ENCODE measurements around the gene RHCE.
A peak's percentile ranks its signal among the peaks of the same experiment; 100 is the strongest.
"Not testable (repeated sequence)": the region's sequence is repeated elsewhere in the genome, so short reads cannot be mapped to it uniquely, and the experiment has no call there.

The RHCE gene

GRCh38 chr1:25451908-25452307 is 31.3 kb upstream of the RHCE start:
- no peak overlapping the region for H3K9ac ChIP-seq (ENCODE audit: low read length in 2 of 2)
- H3K27ac ChIP-seq (ENCODE audit: low read length) = no peak overlapping the region
- peaks cover 4 to 6% of the 10 kb centered on the region in 2 donors for H3K36me3 ChIP-seq (ENCODE audit: control insufficient read depth in 2 of 2, insufficient read depth in 2 of 2, low read length in 2 of 2)
- H3K9me3 ChIP-seq (ENCODE audit: control insufficient read depth in 2 of 2, low read length in 2 of 2) = no peaks in the 10 kb centered on the region
- H3K4me3 ChIP-seq (ENCODE audit: low read length in 2 of 2) = no peak overlapping the region
- no peaks in the 10 kb centered on the region for H3K27me3 ChIP-seq (ENCODE audit: control insufficient read depth in 1 of 2, insufficient read depth in 2 of 2, low read length in 2 of 2)
- no peaks in the 10 kb centered on the region for H3K4me1 ChIP-seq (ENCODE audit: control insufficient read depth, insufficient read depth, low read length)

- Histone ChIP-seq H3K27ac (ENCODE audit: low read length) (no peak overlapping the region), H3K9me3 (ENCODE audit: control insufficient read depth in 2 of 2, low read length in 2 of 2) (no peaks in the 10 kb centered on the region), H3K4me1 (ENCODE audit: control insufficient read depth, insufficient read depth, low read length) (no peaks in the 10 kb centered on the region), H3K27me3 (ENCODE audit: control insufficient read depth in 1 of 2, insufficient read depth in 2 of 2, low read length in 2 of 2) (no peaks in the 10 kb centered on the region), H3K9ac (ENCODE audit: low read length in 2 of 2) (no peak overlapping the region), H3K4me3 (ENCODE audit: low read length in 2 of 2) (no peak overlapping the region), H3K36me3 (ENCODE audit: control insufficient read depth in 2 of 2, insufficient read depth in 2 of 2, low read length in 2 of 2) (peaks cover 4 to 6% of the 10 kb centered on the region in 2 donors)
These were observed 30.3 kb upstream of the RHCE start for GRCh38 chr1:25450891-25451290.

GRCh38 chr1:25447547-25447946 is 26.9 kb upstream of the RHCE start:
- H3K27me3 ChIP-seq (ENCODE audit: control insufficient read depth in 1 of 2, insufficient read depth in 2 of 2, low read length in 2 of 2) = no peaks in the 10 kb centered on the region
- no peak overlapping the region for H3K27ac ChIP-seq (ENCODE audit: low read length)
- H3K4me1 ChIP-seq (ENCODE audit: control insufficient read depth, insufficient read depth, low read length) = no peaks in the 10 kb centered on the region
- no peak overlapping the region for H3K9ac ChIP-seq (ENCODE audit: low read length in 2 of 2)
- no peak overlapping the region for H3K4me3 ChIP-seq (ENCODE audit: low read length in 2 of 2)
- no peaks in the 10 kb centered on the region for H3K9me3 ChIP-seq (ENCODE audit: control insufficient read depth in 2 of 2, low read length in 2 of 2)
- peaks cover 2 to 4% of the 10 kb centered on the region in 2 donors for H3K36me3 ChIP-seq (ENCODE audit: control insufficient read depth in 2 of 2, insufficient read depth in 2 of 2, low read length in 2 of 2)

GRCh38 chr1:25445993-25446538 is 25.4 kb upstream of the RHCE start:
- Histone ChIP-seq H3K36me3 (ENCODE audit: control insufficient read depth in 2 of 2, insufficient read depth in 2 of 2, low read length in 2 of 2) (peaks cover 2 to 4% of the 10 kb centered on the region in 2 donors), H3K4me3 (ENCODE audit: low read length in 2 of 2) (no peak overlapping the region), H3K27ac (ENCODE audit: low read length) (no peak overlapping the region), H3K9me3 (ENCODE audit: control insufficient read depth in 2 of 2, low read length in 2 of 2) (no peaks in the 10 kb centered on the region), H3K9ac (ENCODE audit: low read length in 2 of 2) (no peak overlapping the region), H3K27me3 (ENCODE audit: control insufficient read depth in 1 of 2, insufficient read depth in 2 of 2, low read length in 2 of 2) (no peaks in the 10 kb centered on the region), H3K4me1 (ENCODE audit: control insufficient read depth, insufficient read depth, low read length) (no peaks in the 10 kb centered on the region)

- H3K4me1 ChIP-seq (ENCODE audit: control insufficient read depth, insufficient read depth, low read length); H3K36me3 ChIP-seq (ENCODE audit: control insufficient read depth in 2 of 2, insufficient read depth in 2 of 2, low read length in 2 of 2); H3K4me3 ChIP-seq (ENCODE audit: low read length in 2 of 2); H3K9me3 ChIP-seq (ENCODE audit: control insufficient read depth in 2 of 2, low read length in 2 of 2); H3K9ac ChIP-seq (ENCODE audit: low read length in 2 of 2); H3K27ac ChIP-seq (ENCODE audit: low read length); H3K27me3 ChIP-seq (ENCODE audit: control insufficient read depth in 1 of 2, insufficient read depth in 2 of 2, low read length in 2 of 2): not testable (repeated sequence)
These were observed 24.0 kb upstream of the RHCE start for GRCh38 chr1:25444604-25445003.

GRCh38 chr1:25443030-25443699 is 22.5 kb upstream of the RHCE start:
- H3K9me3 ChIP-seq (ENCODE audit: control insufficient read depth in 2 of 2, low read length in 2 of 2) = no peaks in the 10 kb centered on the region
- no peaks in the 10 kb centered on the region for H3K4me1 ChIP-seq (ENCODE audit: control insufficient read depth, insufficient read depth, low read length)
- no peaks in the 10 kb centered on the region for H3K27me3 ChIP-seq (ENCODE audit: control insufficient read depth in 1 of 2, insufficient read depth in 2 of 2, low read length in 2 of 2)
- no peak overlapping the region for H3K27ac ChIP-seq (ENCODE audit: low read length)
- no peak overlapping the region for H3K9ac ChIP-seq (ENCODE audit: low read length in 2 of 2)
- H3K4me3 ChIP-seq (ENCODE audit: low read length in 2 of 2) = no peak overlapping the region
- H3K36me3 ChIP-seq (ENCODE audit: control insufficient read depth in 2 of 2, insufficient read depth in 2 of 2, low read length in 2 of 2) = peaks cover 2 to 4% of the 10 kb centered on the region in 2 donors

- Histone ChIP-seq H3K4me1 (ENCODE audit: control insufficient read depth, insufficient read depth, low read length) (no peaks in the 10 kb centered on the region), H3K36me3 (ENCODE audit: control insufficient read depth in 2 of 2, insufficient read depth in 2 of 2, low read length in 2 of 2) (peaks cover 0 to 2% of the 10 kb centered on the region in 2 donors), H3K9ac (ENCODE audit: low read length in 2 of 2) (no peak overlapping the region), H3K4me3 (ENCODE audit: low read length in 2 of 2) (no peak overlapping the region), H3K27me3 (ENCODE audit: control insufficient read depth in 1 of 2, insufficient read depth in 2 of 2, low read length in 2 of 2) (no peaks in the 10 kb centered on the region), H3K9me3 (ENCODE audit: control insufficient read depth in 2 of 2, low read length in 2 of 2) (no peaks in the 10 kb centered on the region), H3K27ac (ENCODE audit: low read length) (no peak overlapping the region)
These were observed 21.6 kb upstream of the RHCE start for GRCh38 chr1:25442178-25442577.

- H3K36me3 ChIP-seq (ENCODE audit: control insufficient read depth in 2 of 2, insufficient read depth in 2 of 2, low read length in 2 of 2) = no peaks in the 10 kb centered on the region
- no peak overlapping the region for H3K4me3 ChIP-seq (ENCODE audit: low read length in 2 of 2)
- no peaks in the 10 kb centered on the region for H3K27me3 ChIP-seq (ENCODE audit: control insufficient read depth in 1 of 2, insufficient read depth in 2 of 2, low read length in 2 of 2)
- peaks cover 11% of the 10 kb centered on the region for H3K4me1 ChIP-seq (ENCODE audit: control insufficient read depth, insufficient read depth, low read length)
- no peak overlapping the region for H3K27ac ChIP-seq (ENCODE audit: low read length)
- no peak overlapping the region for H3K9ac ChIP-seq (ENCODE audit: low read length in 2 of 2)
- no peaks in the 10 kb centered on the region for H3K9me3 ChIP-seq (ENCODE audit: control insufficient read depth in 2 of 2, low read length in 2 of 2)
These were observed 18.7 kb upstream of the RHCE start for GRCh38 chr1:25439287-25439686.

GRCh38 chr1:25437672-25438071 is 17.0 kb upstream of the RHCE start:
- Histone ChIP-seq H3K27me3 (ENCODE audit: control insufficient read depth in 1 of 2, insufficient read depth in 2 of 2, low read length in 2 of 2) (no peaks in the 10 kb centered on the region), H3K9ac (ENCODE audit: low read length in 2 of 2) (no peak overlapping the region), H3K27ac (ENCODE audit: low read length) (no peak overlapping the region), H3K4me1 (ENCODE audit: control insufficient read depth, insufficient read depth, low read length) (peaks cover 18% of the 10 kb centered on the region), H3K4me3 (ENCODE audit: low read length in 2 of 2) (no peak overlapping the region), H3K36me3 (ENCODE audit: control insufficient read depth in 2 of 2, insufficient read depth in 2 of 2, low read length in 2 of 2) (no peaks in the 10 kb centered on the region), H3K9me3 (ENCODE audit: control insufficient read depth in 2 of 2, low read length in 2 of 2) (no peaks in the 10 kb centered on the region)

- peak overlapping the region; percentile 2 for H3K27ac ChIP-seq (ENCODE audit: low read length)
- no peak overlapping the region for H3K9ac ChIP-seq (ENCODE audit: low read length in 2 of 2)
- no peaks in the 10 kb centered on the region for H3K27me3 ChIP-seq (ENCODE audit: control insufficient read depth in 1 of 2, insufficient read depth in 2 of 2, low read length in 2 of 2)
- no peak overlapping the region for H3K4me3 ChIP-seq (ENCODE audit: low read length in 2 of 2)
- H3K36me3 ChIP-seq (ENCODE audit: control insufficient read depth in 2 of 2, insufficient read depth in 2 of 2, low read length in 2 of 2) = no peaks in the 10 kb centered on the region
- H3K9me3 ChIP-seq (ENCODE audit: control insufficient read depth in 2 of 2, low read length in 2 of 2) = no peaks in the 10 kb centered on the region
- H3K4me1 ChIP-seq (ENCODE audit: control insufficient read depth, insufficient read depth, low read length) = peaks cover 18% of the 10 kb centered on the region
These were observed 14.9 kb upstream of the RHCE start for GRCh38 chr1:25435397-25436108.
